HCT116 (cell line): ENCODE results near the gene PIK3R2.
"Not testable (repeated sequence)": the region's sequence is repeated elsewhere in the genome, so short reads cannot be mapped to it uniquely, and the experiment has no call there.

ENCODE experiments used
- JUND ChIP-seq: IDR thresholded peaks from 2 replicates; pipeline ENCODE4 v1.6.1; 2012
- POLR2A ChIP-seq: IDR thresholded peaks from 2 replicates; pipeline ENCODE4 v1.7.0; 2011; ENCODE audit warnings: borderline replicate concordance; ENCODE audit not compliant: insufficient read depth, insufficient read length; ENCODE audit errors: extremely low read depth
- ZBTB33 ChIP-seq: IDR thresholded peaks from 2 replicates; pipeline ENCODE4 v1.6.1; 2011; ENCODE audit warnings: mild to moderate bottlenecking, low read length, moderate library complexity; ENCODE audit not compliant: insufficient replicate concordance; ENCODE audit errors: extremely low read depth
- ZFX ChIP-seq: fragments of 450-650 bp; IDR thresholded peaks from 2 replicates; pipeline ENCODE4 v1.6.1; 2017
- TF ChIP-seq, protein P1 (sequence below), 3 experiments: fragments of 200-600 bp in 1 of 3; sonication (generic) in 1 of 3; IDR thresholded peaks in 2 of 3; conservative IDR thresholded peaks in 1 of 3; 2 replicates each; pipeline ENCODE4 v1.5.1; 2012 to 2017; ENCODE audit warnings: low read depth in 2 of 3, low read length in 2 of 3, antibody characterized with exemption in 1 of 3, borderline replicate concordance in 1 of 3, control low read depth in 1 of 3, mild to moderate bottlenecking in 1 of 3, mixed read lengths in 1 of 3, mixed run types in 1 of 3, moderate library complexity in 1 of 3; ENCODE audit not compliant: insufficient read depth in 1 of 3
- TF ChIP-seq, protein P2 (sequence below): IDR thresholded peaks from 2 replicates; pipeline ENCODE4 v1.6.1; 2012; ENCODE audit warnings: low read depth

DNA sequence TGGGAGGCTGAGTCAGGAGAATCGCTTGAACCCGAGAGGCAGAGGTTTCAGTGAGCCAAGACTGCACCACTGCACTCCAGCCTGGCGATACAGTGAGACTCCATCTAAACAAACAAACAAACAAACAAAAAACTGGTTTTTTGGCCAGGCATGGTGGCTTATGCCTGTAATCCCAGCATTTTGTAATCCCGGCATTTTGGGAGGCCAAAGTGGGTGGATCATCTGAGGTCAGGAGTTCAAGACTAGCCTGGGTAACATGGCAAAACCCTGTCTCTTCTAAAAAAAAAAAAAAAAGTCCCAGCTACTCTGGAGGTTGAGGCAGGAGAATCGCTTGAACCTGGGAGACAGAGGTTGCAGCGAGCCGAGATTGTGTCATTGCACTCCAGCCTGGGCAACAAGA is 47.7 kb upstream of the PIK3R2 start:
- not testable (repeated sequence) for TF ChIP-seq ZBTB33, POLR2A, ZFX, JUND
- TF ChIP-seq, protein P1, sequence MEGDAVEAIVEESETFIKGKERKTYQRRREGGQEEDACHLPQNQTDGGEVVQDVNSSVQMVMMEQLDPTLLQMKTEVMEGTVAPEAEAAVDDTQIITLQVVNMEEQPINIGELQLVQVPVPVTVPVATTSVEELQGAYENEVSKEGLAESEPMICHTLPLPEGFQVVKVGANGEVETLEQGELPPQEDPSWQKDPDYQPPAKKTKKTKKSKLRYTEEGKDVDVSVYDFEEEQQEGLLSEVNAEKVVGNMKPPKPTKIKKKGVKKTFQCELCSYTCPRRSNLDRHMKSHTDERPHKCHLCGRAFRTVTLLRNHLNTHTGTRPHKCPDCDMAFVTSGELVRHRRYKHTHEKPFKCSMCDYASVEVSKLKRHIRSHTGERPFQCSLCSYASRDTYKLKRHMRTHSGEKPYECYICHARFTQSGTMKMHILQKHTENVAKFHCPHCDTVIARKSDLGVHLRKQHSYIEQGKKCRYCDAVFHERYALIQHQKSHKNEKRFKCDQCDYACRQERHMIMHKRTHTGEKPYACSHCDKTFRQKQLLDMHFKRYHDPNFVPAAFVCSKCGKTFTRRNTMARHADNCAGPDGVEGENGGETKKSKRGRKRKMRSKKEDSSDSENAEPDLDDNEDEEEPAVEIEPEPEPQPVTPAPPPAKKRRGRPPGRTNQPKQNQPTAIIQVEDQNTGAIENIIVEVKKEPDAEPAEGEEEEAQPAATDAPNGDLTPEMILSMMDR (IDR thresholded peaks at IDR 0.05 in 2 of 3, conservative IDR thresholded peaks at IDR 0.05 in 1 of 3; ENCODE audit: borderline replicate concordance in 1 of 3, insufficient read depth in 1 of 3, low read depth in 2 of 3, low read length in 2 of 3), result not testable (repeated sequence)
- TF ChIP-seq, protein P2, sequence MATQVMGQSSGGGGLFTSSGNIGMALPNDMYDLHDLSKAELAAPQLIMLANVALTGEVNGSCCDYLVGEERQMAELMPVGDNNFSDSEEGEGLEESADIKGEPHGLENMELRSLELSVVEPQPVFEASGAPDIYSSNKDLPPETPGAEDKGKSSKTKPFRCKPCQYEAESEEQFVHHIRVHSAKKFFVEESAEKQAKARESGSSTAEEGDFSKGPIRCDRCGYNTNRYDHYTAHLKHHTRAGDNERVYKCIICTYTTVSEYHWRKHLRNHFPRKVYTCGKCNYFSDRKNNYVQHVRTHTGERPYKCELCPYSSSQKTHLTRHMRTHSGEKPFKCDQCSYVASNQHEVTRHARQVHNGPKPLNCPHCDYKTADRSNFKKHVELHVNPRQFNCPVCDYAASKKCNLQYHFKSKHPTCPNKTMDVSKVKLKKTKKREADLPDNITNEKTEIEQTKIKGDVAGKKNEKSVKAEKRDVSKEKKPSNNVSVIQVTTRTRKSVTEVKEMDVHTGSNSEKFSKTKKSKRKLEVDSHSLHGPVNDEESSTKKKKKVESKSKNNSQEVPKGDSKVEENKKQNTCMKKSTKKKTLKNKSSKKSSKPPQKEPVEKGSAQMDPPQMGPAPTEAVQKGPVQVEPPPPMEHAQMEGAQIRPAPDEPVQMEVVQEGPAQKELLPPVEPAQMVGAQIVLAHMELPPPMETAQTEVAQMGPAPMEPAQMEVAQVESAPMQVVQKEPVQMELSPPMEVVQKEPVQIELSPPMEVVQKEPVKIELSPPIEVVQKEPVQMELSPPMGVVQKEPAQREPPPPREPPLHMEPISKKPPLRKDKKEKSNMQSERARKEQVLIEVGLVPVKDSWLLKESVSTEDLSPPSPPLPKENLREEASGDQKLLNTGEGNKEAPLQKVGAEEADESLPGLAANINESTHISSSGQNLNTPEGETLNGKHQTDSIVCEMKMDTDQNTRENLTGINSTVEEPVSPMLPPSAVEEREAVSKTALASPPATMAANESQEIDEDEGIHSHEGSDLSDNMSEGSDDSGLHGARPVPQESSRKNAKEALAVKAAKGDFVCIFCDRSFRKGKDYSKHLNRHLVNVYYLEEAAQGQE, result not testable (repeated sequence)
